ENCODE data around the gene IMMP1L.

The IMMP1L gene

GRCh38 chr11:31474083-31474482 lies 35.3 kb downstream of the IMMP1L start:
- no peak for TF ChIP-seq CTCF (conservative IDR thresholded peaks at IDR 0.05)
- H3K27ac ChIP-seq: no peak overlapping the region

- no peak for TF ChIP-seq CTCF (conservative IDR thresholded peaks at IDR 0.05)
- no peak overlapping the region for H3K27ac ChIP-seq
These were observed 45.0 kb downstream of the IMMP1L start for GRCh38 chr11:31464436-31464835.

- no peak overlapping the region for H3K27ac ChIP-seq
- no peak for TF ChIP-seq CTCF (conservative IDR thresholded peaks at IDR 0.05)
These were observed 54.2 kb downstream of the IMMP1L start for GRCh38 chr11:31455177-31455576.

GRCh38 chr11:31450841-31451240 lies 58.6 kb downstream of the IMMP1L start:
- no peak overlapping the region for H3K27ac ChIP-seq
- TF ChIP-seq CTCF (conservative IDR thresholded peaks at IDR 0.05): no peak

DNA sequence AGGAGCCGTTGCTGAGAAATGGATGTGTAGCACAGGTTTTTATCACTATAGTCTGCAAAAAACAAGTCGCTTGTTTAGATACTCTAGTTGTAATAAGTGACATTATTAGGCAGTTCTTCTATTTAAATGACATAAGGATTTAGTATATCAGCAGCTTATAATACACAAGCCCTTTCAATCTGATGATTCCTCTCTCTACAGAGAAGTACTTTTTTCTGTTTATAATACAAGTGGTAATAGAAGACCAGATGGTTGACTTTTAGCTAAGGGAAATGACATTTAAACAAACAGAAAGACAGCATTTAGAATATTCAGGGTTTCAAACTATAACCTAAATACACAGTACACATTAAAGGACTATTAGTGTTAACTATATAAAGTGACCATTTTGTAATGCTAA lies 60.4 kb downstream of the IMMP1L start:
- no peak for TF ChIP-seq CTCF (conservative IDR thresholded peaks at IDR 0.05)
- H3K27ac ChIP-seq: no peak overlapping the region

DNA sequence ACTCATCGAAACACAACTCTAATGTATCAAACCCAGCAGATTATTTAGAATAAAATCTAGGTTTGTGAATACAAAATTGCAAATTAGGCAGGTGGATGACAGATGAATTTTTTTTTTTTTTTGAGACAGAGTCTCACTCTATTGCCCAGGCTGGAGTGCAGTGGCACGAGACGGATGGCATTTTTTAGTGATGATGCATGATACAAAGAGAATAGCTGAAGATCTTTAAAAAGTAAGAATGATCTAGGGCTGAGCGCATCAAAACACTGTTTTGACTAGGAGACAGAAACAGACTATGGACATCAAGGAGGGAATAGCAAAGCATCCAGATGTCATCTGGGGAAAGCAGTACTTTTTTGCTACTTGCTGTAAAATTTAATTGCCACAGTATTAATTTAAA lies 63.8 kb downstream of the IMMP1L start:
- TF ChIP-seq CTCF (conservative IDR thresholded peaks at IDR 0.05): no peak
- H3K27ac ChIP-seq: no peak overlapping the region

DNA sequence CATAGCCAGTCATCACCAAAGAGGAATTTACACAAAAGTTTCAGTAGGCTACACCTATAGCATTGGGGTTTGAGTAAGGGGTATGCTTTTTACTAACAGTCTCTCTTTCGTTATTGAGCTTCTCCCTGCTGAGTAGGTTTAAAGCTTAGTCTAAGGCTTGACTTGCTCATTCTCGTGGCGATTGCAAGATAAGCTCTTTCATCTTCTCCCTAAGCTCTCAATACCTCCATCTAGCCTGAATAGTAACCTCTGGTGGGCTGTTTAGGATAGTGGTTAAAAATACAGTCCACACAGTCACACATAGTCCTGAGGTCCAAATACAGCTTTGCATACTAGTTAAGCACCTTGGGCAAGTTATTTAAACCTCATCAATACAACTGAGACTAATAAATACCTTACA lies 65.6 kb downstream of the IMMP1L start:
- H3K27ac ChIP-seq: no peak overlapping the region
- no peak for TF ChIP-seq CTCF (conservative IDR thresholded peaks at IDR 0.05)

DNA sequence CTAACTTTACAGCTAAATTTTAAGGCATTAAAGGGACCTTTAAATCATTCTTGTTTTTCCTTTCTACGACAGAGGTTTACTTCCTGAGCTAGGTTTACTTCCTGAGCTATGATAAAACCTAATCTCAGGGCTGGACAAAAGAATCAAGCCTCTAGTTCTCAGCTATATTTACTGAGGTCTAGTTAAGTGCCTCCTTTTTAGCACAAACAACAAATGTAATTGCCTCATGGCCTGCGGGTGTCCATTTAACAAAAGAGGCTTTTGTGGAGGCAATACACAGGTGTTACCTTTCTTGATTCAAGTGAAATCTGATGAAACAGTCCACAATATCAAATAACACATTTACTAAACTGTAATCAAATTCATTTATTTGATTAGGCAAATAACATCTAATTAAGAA lies 67.3 kb downstream of the IMMP1L start:
- H3K27ac ChIP-seq: no peak overlapping the region
- TF ChIP-seq CTCF (conservative IDR thresholded peaks at IDR 0.05): no peak

Measured in VCaP (cell line).